ENCODE data around the gene VSIR.

GRCh38 chr10:71780719-71781118 is 7.4 kb upstream of the VSIR start:
- TF ChIP-seq CTCF (IDR thresholded peaks at IDR 0.05) (no peak), POLR2A (IDR thresholded peaks at IDR 0.05) (no peak)

Data from testis (tissue), 2 donors.